GM12874 (cell line): ENCODE measurements around the gene DOP1A.

Source experiments
- CTCF ChIP-seq: IDR thresholded peaks from 2 replicates; pipeline ENCODE4 v1.5.1; 2011; ENCODE audit warnings: low read depth, mild to moderate bottlenecking, control low read depth, low read length, moderate library complexity; ENCODE audit not compliant: insufficient read depth

The DOP1A gene

GRCh38 chr6:83108378-83108777 is 40.9 kb downstream of the DOP1A start:
- TF ChIP-seq CTCF: no peak

DNA sequence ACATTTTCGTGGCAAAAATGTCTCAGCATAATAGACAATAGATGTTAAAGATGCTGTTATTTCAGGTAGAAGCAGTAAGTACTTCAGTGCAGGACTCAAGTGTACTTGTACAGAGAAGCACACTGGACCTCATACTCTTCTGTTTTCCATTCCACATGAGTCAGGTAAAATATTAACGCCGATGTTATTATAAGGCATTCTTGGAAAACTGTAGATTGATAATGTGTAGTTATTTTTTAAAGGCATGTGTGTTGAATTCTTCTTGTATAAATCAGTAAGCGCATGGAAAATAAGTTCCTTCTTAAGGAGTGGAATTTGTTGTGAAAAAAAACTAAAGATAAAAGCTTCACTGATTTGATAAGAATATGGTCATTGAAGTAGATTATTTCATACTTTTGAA is 45.8 kb downstream of the DOP1A start:
- no peak for TF ChIP-seq CTCF

GRCh38 chr6:83114164-83114563 is 46.7 kb downstream of the DOP1A start:
- TF ChIP-seq CTCF: no peak

GRCh38 chr6:83117802-83118201 is 50.3 kb downstream of the DOP1A start:
- no peak for TF ChIP-seq CTCF

GRCh38 chr6:83119742-83120300 is 52.4 kb downstream of the DOP1A start:
- no peak for TF ChIP-seq CTCF

DNA sequence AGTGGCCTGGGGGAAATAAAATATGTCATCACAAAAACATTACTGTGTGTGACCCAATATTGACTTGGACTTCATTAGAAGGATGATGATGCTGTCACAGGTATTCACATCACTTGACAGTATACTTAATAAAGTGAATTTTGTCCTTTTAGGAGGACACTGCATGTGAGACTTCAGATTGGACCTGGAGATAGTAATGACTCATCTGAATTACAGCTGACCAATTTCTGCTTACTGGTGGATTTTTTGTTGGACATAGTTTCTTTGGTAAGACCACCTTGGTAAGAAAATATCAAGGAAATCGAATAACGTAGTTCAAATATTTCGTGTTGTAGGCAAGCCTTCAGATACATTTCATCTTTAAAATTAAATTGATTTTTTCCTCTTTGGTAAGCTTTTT is 57.1 kb downstream of the DOP1A start:
- TF ChIP-seq CTCF: no peak

DNA sequence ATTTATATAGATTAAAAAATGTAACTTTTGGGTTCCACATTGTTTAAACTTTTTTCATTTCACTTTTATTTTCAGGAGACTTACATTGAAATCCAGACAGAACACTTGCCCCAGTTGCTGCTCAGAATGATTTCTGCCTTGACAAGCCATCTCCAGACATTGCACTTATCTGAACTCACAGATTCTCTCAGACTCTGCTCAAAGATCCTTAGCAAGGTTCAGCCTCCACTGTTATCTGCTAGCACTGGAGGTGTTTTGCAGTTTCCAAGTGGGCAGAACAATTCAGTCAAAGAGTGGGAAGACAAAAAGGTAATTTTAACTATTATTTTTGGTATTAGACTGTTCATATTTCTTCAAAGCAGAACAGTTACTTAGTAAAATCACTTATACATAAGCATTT is 58.0 kb downstream of the DOP1A start:
- no peak for TF ChIP-seq CTCF
